Keratinocyte (primary cell): ENCODE data around the gene NFAM1. TPM values are rescaled to one million over a fixed set of nuclear protein-coding genes. Genes with fewer than 3 reads are reported as not detected.
A peak's percentile ranks its signal among the peaks of the same experiment; 100 is the strongest.

Experiments used
- DNase-seq: peaks from one replicate; pipeline ENCODE4 v3.0.0-alpha.2; 2011; ENCODE audit warnings: low read depth, missing footprints, low spot score
- FAIRE-seq: peaks from 2 replicates; lab custom pipeline; 2011; peaks lifted over from hg19 to GRCh38; lab: Jason Lieb, UNC
- H2AFZ ChIP-seq: 2 replicates; pipeline ENCODE4 v1.6.0; 2012; ENCODE audit warnings: low read length, control low read depth, inconsistent platforms; ENCODE audit not compliant: control insufficient read depth
- H3K27ac ChIP-seq: 2 replicates; pipeline ENCODE4 v1.5.1; 2011; ENCODE audit warnings: low read length; ENCODE audit not compliant: control insufficient read depth, insufficient read depth
- H3K27me3 ChIP-seq: 3 replicates; pipeline ENCODE4 v1.6.0; 2011; ENCODE audit warnings: low read length; ENCODE audit not compliant: control insufficient read depth, insufficient read depth; ENCODE audit errors: extremely low read depth
- H3K36me3 ChIP-seq, 2 experiments: 2 replicates in 1 of 2; 3 replicates in 1 of 2; pipeline ENCODE4 v1.5.1; 2011; ENCODE audit warnings: low read length in 2 of 2, mild to moderate bottlenecking in 1 of 2; ENCODE audit not compliant: control insufficient read depth in 2 of 2, insufficient read depth in 2 of 2; ENCODE audit errors: extremely low read depth in 1 of 2
- H3K4me1 ChIP-seq: 3 replicates; pipeline ENCODE4 v1.5.1; 2011; ENCODE audit warnings: low read length; ENCODE audit not compliant: control insufficient read depth, insufficient read depth; ENCODE audit errors: extremely low read depth
- H3K4me2 ChIP-seq: 3 replicates; pipeline ENCODE4 v1.6.0; 2011; ENCODE audit warnings: low read depth, low read length; ENCODE audit not compliant: control insufficient read depth, insufficient read depth; ENCODE audit errors: extremely low read depth
- H3K4me3 ChIP-seq, 3 experiments: fragments of 200-600 bp in 1 of 3; sonication (generic) in 1 of 3; 2 replicates in 2 of 3; 3 replicates in 1 of 3; pipeline ENCODE4 v1.5.1; 2011 to 2016; ENCODE audit warnings: low read length in 3 of 3, mild to moderate bottlenecking in 3 of 3, control low read depth in 2 of 3, inconsistent platforms in 1 of 3, low read depth in 1 of 3, mixed read lengths in 1 of 3, mixed run types in 1 of 3, moderate library complexity in 1 of 3; ENCODE audit not compliant: control insufficient read depth in 2 of 3, insufficient read depth in 2 of 3; ENCODE audit errors: extremely low read depth in 1 of 3
- H3K79me2 ChIP-seq: 2 replicates; pipeline ENCODE4 v1.6.0; 2012; ENCODE audit warnings: low read length; ENCODE audit not compliant: control insufficient read depth, insufficient read depth
- H3K9ac ChIP-seq: 3 replicates; pipeline ENCODE4 v1.6.0; 2011; ENCODE audit warnings: low read length; ENCODE audit not compliant: control insufficient read depth, insufficient read depth; ENCODE audit errors: extremely low read depth
- H3K9me1 ChIP-seq: 3 replicates; pipeline ENCODE4 v1.6.0; 2011; ENCODE audit warnings: low read length; ENCODE audit not compliant: control insufficient read depth, insufficient read depth; ENCODE audit errors: extremely low read depth
- H3K9me3 ChIP-seq: 2 replicates; pipeline ENCODE4 v1.5.1; 2012; ENCODE audit warnings: low read depth, low read length; ENCODE audit not compliant: control insufficient read depth
- H4K20me1 ChIP-seq: 3 replicates; pipeline ENCODE4 v1.6.0; 2011; ENCODE audit warnings: low read length; ENCODE audit not compliant: control insufficient read depth, insufficient read depth; ENCODE audit errors: extremely low read depth
- EZH2 ChIP-seq: IDR thresholded peaks from one replicate; pipeline ENCODE4 v1.6.1; 2012; ENCODE audit warnings: inconsistent platforms, mild to moderate bottlenecking, low read length, moderate library complexity
- dilution Hi-C: fragments of 300-500 bp; cut with MboI; formaldehyde crosslinking; loops from one replicate; pipeline ENCODE4 v1.7.0; 2020; ENCODE audit warnings: low sequenced_read_pairs; ENCODE audit not compliant: extremely low pct_ligation_motif_present
- polyA plus RNA-seq, 5 experiments: library from polyadenylated mRNA; depleted of rRNA in 3 of 5; stranded (reverse) in 3 of 5; stranded (forward) in 1 of 5; unstranded in 1 of 5; fragments of >200 nt; gene quantifications; 1 replicate in 1 of 5; 2 replicates in 3 of 5; 3 replicates in 1 of 5; pipeline versions ENCODE4 v1.2.1 to v1.2.3, GENCODE V29; 2011 to 2012; ENCODE audit warnings: missing spikeins in 2 of 5, low read depth in 1 of 5, low replicate concordance in 1 of 5
- TF ChIP-seq, protein P1 (sequence below), 3 experiments: IDR thresholded peaks in 1 of 3; conservative IDR thresholded peaks in 1 of 3; optimal IDR thresholded peaks in 1 of 3; 2 replicates in 2 of 3; 3 replicates in 1 of 3; pipeline versions ENCODE3 to v1.5.1; 2011; ENCODE audit warnings: low read length in 3 of 3, mild to moderate bottlenecking in 3 of 3, moderate library complexity in 2 of 3, control low read depth in 1 of 3, inconsistent platforms in 1 of 3; ENCODE audit not compliant: insufficient read depth in 2 of 3; ENCODE audit errors: extremely low read depth in 1 of 3

NFAM1 gene
- polyA plus RNA-seq, 1 donor (not counting 4 experiments of a cell fraction or from before 2014, with no cell fraction given) = not detected

GRCh38 chr22:42404266-42404665 lies 27.9 kb downstream of the NFAM1 start:
- Histone ChIP-seq H2AFZ (no peak overlapping the region), H3K4me2 (no peak overlapping the region), H3K36me3 (no peaks in the 10 kb centered on the region), H3K9me3 (no peaks in the 10 kb centered on the region), H3K4me3 (no peak overlapping the region), H3K27me3 (peaks cover 23% of the 10 kb centered on the region), H3K79me2 (no peaks in the 10 kb centered on the region), H3K4me1 (peaks cover 2% of the 10 kb centered on the region), H3K27ac (no peak overlapping the region), H3K9ac (no peak overlapping the region), H3K9me1 (peaks cover 5% of the 10 kb centered on the region), H4K20me1 (no peaks in the 10 kb centered on the region)
- dilution Hi-C loops = no loop called here
- DNase-seq = no peak
- no peak for TF ChIP-seq EZH2
- TF ChIP-seq, protein P1, sequence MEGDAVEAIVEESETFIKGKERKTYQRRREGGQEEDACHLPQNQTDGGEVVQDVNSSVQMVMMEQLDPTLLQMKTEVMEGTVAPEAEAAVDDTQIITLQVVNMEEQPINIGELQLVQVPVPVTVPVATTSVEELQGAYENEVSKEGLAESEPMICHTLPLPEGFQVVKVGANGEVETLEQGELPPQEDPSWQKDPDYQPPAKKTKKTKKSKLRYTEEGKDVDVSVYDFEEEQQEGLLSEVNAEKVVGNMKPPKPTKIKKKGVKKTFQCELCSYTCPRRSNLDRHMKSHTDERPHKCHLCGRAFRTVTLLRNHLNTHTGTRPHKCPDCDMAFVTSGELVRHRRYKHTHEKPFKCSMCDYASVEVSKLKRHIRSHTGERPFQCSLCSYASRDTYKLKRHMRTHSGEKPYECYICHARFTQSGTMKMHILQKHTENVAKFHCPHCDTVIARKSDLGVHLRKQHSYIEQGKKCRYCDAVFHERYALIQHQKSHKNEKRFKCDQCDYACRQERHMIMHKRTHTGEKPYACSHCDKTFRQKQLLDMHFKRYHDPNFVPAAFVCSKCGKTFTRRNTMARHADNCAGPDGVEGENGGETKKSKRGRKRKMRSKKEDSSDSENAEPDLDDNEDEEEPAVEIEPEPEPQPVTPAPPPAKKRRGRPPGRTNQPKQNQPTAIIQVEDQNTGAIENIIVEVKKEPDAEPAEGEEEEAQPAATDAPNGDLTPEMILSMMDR (optimal IDR thresholded peaks at IDR 0.05 in 1 of 3, IDR thresholded peaks at IDR 0.05 in 1 of 3, conservative IDR thresholded peaks at IDR 0.05 in 1 of 3; ENCODE audit: extremely low read depth in 1 of 3, insufficient read depth in 2 of 3, low read length in 3 of 3) = no peak
- FAIRE-seq = no peak

- H3K9me1 ChIP-seq = peaks cover 5% of the 10 kb centered on the region
- no peak for FAIRE-seq
- H3K27ac ChIP-seq = no peak overlapping the region
- no peaks in the 10 kb centered on the region for H4K20me1 ChIP-seq
- H3K79me2 ChIP-seq = no peaks in the 10 kb centered on the region
- no peak for TF ChIP-seq EZH2
- TF ChIP-seq, protein P1 (optimal IDR thresholded peaks at IDR 0.05 in 1 of 3, IDR thresholded peaks at IDR 0.05 in 1 of 3, conservative IDR thresholded peaks at IDR 0.05 in 1 of 3; ENCODE audit: extremely low read depth in 1 of 3, insufficient read depth in 2 of 3, low read length in 3 of 3) = peak in 1 of 3 experiments; percentile 27
- no peak overlapping the region for H2AFZ ChIP-seq
- no peak for DNase-seq
- no peak overlapping the region for H3K9ac ChIP-seq
- H3K4me3 ChIP-seq = no peak overlapping the region
- H3K4me1 ChIP-seq = peaks cover 2% of the 10 kb centered on the region
- H3K27me3 ChIP-seq = peaks cover 19% of the 10 kb centered on the region
- dilution Hi-C loops = no loop called here
- no peaks in the 10 kb centered on the region for H3K36me3 ChIP-seq
- H3K4me2 ChIP-seq = no peak overlapping the region
- H3K9me3 ChIP-seq = no peaks in the 10 kb centered on the region
These were observed 30.5 kb downstream of the NFAM1 start for GRCh38 chr22:42401535-42402334.
